Right hindlimb (tissue), 1 donor: ENCODE measurements around the gene TMEM132D.

Experiments used
- DNase-seq: peaks from one replicate; pipeline ENCODE4 v3.0.0-alpha.2; 2018

TMEM132D gene

DNA sequence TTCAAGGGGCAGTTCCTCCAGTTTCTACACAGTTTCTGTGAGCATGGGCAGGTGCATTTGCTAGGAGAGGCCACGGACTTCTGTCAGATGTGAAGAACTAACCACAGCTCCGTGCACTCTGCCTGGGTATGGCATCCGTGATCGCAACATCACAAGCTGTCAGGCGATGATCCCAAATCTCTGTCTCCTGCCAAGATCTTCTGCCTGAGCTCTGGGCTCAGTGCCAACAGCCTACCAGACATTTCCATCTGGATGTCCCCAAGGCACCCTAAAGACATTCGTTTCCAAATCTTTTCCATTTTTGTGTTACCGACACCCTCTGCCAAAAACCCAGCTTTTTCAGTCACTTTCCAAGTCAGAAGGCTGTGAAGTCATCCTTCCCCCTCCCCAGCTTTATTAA, 758.4 kb downstream of the TMEM132D start:
- DNase-seq: peak; percentile 26

DNA sequence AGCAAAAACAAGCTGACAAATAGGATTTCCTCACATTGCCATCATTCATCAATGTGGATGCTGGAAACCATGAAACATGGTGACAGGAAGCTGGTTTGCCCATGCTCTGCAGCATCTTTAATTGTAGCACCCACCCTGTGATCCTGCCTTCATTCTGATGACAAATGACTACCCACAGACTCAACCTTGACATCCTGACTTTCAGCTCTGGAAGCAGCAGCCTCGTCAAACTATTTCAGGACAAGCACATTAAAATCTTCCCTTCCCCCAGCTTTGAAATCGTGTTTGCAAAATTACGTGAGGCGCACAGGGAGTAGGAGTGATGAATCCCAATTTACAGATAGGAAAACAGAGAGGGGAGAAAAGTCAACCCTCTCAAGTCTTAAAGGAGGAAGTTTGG, 765.0 kb downstream of the TMEM132D start:
- no peak for DNase-seq

DNA sequence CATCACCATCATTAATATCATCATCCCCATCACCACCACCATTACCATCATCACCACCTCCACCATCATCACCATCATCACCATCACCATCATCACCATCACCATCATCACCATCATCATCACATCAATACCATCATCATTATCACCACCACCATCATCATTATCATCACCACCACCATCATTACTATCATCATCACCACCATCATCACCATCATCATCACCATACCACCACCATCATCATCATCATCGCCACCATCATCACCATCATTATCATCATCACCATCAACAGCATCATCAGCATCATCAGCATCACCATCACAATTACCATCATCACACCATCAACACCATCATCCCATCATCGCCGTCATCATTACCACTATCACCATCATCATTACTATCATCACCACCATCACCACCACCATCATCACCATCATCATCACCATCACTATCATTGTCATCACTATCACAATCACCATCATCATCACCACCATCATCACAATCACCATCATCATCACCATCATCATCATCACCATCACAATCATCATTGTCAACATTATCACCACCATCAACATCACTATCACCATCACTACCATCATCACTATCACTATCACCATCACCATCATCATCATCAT, 767.0 kb downstream of the TMEM132D start:
- DNase-seq: no peak

DNA sequence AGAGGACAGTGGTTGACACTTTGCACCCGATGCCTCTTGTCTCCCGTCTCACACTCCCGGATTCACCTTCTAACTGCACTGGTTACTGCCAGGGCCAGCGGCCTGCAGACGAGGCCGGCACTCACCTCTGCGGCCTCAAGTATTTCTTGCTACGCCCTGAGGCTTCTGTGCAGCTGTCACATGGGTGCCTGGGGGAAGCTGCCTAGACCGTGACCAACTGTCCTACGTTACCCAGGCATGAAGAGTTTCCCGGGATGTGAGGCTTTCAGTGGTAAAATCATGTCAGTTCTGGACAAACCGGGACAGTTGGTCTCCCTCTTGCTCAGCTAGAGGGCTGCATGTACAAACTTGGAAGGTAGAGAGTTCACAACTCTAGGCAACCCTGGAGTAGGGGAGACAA, 776.1 kb downstream of the TMEM132D start:
- DNase-seq: no peak

DNA sequence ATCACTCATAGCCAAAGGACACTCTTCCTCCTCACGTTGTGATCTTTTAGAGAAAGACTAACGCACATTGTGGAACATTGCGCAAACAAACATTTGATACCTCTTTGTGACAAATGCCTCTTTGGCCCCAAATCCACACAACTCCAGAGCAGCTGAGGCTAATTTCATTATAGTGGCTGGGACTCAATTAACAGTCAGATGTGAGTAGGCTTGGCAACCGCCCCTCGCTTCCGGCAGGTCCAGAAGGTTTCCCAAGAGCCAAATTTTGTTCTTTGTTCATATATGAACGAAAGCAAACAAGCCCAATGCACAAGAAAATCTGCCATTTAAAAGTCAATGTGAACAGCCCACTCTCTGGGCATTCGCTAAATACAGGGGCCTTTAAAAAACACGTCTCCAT, 776.6 kb downstream of the TMEM132D start:
- no peak for DNase-seq

DNA sequence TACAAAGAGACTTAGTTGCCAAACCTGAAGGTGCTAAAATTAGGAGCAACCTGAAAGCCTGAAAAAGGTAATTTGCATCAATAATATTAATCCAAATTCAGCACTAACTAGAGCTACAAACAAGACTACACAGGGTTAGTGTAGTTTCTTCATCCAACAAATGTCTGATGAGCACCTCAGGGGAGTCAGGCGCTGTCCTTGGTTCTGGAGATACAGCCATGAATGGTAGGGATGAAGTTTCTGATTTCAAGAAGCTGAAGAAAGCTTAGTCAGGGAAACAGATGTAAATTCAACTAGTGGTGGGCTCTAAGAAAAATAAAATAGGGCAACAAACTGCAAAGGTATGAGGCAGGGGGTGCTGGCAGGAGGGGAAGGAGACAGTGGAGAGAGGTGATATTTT, 784.3 kb downstream of the TMEM132D start:
- DNase-seq: peak; percentile 28

DNA sequence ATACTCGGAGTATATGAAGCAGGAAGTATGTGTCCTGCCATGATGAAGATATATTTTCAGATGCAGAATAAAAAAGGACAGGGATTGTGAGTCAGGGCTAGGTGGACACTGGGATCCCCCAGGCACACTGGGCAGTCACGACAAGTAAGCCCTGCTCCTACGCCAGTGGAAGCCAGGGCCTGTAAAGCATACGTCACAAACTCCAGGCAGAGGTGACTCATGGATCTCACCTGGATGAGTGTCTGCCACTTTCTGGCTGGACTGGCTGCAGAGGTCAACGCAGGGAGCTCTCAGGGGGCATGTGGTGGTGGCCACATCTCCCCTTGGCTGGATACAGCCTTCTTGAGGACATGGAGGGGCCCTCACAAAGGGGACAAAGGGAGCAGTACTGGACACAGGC, 788.3 kb downstream of the TMEM132D start:
- DNase-seq: no peak

DNA sequence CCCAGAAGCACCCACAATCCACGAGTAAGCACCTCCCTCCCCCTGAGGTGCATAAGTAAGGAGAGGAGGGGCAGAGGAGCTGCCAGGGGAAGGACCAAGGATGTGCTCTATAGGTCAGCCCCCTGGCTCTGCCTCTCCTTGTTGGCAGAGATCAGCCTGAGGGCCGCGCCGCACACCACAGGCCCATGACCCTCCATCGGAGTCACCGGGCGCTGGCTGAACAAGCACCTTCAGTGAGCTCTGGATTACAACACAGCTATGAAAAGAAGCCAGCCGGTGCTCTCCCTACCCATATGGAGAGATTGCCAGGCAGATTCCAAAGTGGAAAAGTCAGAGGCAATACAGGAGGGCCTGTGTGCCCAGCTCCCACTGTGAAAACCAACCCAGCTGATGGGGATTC, 793.2 kb downstream of the TMEM132D start:
- DNase-seq: no peak

DNA sequence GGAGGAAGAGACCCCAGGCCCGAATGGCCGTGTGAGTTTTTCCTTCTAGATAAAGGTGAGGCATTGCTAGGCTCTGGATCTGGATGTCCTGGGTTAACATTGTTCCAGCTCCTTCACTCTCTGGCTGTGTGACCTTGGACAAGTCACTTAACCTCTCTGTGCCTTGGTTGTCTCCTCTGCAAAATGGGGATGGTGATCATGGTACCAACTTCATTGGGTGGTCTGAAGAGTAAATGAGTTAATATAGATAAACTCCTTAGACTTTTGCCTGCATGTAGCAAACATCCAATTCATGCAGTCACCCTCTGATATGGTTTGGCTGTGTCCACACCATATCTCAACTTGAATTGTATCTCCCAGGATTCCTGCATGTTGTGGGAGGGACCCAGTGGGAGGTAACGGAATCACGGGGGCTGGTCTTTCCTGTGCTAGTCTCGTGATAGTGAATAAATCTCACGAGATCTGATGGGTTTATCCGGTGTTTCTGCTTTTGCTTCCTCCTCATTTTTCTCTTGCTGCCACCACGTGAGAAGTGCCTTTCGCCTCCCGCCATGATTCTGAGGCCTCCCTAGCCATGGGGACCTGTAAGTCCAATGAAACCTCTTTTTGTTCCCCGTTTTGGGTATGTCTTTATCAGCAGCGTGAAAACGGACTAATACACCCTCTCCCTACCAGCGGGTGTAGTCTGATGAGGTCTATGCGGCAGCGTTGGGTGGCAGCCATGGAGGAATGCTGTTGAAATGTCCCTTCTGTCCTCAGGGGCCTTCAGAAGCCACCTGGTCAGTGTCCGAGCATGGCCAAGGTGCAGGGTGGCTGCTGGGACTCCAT, 794.4 kb downstream of the TMEM132D start:
- no peak for DNase-seq

DNA sequence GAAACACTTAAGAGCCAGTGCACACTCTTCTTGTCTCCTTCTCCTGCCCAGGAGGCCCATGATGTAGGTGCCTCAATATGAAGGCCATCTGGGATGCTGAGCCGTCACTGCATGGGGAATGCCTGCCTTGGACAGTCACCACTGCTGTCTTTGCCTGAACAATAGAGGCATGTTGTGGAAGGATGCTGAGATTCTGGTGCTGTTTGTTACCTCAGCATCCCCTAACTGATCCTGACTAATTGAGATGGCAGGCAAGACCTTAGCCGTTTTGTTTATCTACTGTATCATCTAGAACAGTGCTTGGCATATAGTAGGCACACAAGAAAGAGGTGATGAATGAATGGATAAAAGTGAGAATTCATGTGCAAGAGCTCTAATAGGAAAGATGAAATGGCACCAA, 797.1 kb downstream of the TMEM132D start:
- no peak for DNase-seq

DNA sequence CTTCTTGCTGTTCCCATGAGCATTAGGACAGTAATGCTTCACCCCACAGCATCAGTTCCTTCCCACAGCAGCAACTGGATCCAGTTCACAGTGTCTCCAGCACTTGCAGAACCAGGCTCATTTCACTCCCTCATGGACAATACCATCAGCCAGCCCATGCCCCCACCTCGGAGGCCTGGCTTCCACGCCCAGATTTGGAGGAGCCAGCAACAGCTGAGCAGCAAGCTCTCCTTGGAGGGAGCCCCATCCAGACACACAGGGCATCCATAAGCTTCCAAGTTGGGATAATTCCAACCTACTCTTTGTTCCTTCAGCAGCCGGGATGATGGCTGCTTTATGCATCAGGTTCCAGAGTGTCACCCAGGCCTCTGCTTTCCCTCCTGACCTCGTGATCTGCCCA, 800.6 kb downstream of the TMEM132D start:
- peak; percentile 37 for DNase-seq

DNA sequence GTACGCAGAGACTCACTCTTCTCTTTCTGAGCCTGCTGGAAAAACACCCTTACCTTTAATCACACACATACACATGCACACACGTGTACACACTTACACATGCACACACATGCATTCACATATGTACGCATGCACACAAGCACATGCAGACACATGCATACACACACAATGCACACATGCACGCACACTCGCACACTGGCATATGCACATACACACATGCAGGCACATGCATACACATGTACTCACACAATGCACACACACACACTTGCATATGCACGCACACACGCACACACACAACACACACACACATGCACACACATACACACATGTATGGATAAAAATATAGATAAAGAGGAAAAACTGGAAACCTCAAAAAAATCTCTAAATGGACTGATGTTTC, 801.6 kb downstream of the TMEM132D start:
- no peak for DNase-seq

DNA sequence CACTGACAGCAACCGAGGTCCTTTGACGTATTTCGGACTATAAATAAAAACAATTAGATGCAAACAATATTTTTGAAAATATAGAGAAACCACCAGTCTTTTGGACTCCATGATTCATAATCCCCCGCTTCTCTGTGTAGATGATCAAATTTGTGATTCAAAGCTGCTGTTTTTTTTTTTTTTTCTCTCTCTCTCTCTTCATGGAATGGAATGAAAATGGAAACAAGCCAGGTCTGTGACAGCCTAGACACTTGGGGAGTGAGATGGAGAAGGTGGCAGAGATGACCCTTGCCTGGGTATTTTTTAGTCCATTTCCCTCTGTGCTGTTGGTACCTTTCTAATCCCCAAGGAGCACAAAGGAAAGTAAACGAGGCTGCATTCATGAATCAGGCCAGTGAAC, 802.0 kb downstream of the TMEM132D start:
- no peak for DNase-seq

DNA sequence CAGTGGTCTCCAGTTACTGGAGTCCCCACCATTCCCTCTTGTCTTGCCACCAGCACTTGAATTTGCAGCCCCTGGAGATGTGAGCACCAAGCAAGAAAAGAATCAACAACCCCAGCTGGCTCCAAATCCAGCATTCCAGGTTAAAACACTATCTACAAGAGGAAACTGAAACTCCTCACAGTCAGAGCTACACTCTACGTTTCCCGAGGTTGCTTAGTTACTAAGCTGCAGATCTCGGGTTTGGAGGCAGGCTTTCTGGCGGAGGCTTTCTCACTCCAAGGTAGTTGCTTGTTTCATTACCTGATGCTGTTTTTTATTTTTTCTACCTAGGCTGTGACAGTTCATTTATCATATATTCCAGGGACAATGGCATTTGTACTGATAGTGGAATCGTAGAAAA, 802.4 kb downstream of the TMEM132D start:
- no peak for DNase-seq

DNA sequence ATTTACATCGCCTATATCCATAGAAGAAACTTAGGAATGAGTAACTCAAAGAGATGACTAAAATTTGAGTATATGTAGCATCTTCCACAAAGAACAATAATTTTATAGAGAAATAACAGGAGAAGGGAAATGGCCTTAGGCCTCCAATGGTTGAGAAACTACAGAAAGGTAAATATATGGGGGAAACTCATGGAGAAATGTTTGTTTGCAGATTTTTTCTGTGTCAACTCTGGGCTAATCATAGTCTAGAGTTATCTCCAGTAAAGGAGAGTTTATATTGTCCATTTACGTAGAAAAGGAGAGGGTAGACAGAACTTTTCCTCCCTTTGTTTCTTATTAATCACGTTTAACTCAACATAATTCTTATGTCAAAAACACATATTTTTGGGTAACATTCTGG, 806.4 kb downstream of the TMEM132D start:
- DNase-seq: no peak

DNA sequence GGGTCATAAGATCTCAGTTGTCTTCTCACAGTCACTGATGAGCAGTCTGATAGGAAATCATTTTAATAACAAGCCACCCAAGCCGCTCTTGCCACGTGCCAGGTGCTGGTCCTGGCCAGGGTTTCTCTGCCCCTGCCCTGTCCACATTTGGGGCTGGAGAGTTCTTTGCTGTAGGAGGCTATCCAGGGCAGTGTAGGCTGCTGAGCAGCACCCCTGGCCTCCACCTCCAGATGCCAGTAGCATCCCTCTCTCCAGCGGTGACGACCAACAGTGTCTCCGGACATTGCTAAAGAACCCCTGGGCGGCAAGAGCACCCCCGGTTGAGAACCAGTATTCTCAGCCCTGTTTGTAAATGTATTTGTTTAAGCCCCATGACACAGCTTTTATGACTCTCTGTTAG, 806.9 kb downstream of the TMEM132D start:
- no peak for DNase-seq

DNA sequence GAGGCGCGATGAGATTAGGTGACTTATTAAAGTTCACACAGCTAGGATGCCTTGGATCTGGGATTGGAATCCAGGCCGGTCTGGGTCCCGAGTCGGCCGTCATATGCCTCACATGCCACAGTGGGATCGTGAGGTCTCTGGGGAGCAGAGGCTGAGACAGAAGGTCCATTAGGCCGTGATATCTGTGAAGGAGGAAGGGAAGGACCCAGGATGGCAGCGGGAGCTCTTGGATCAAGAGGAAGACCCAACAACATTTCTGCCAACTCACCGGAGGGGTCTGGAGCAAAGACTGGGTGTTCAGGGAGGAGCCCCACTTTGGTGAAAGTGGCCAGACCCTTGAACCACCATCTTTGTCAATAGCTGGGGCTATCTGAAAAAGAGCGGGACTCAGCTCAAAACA, 807.6 kb downstream of the TMEM132D start:
- DNase-seq: no peak

DNA sequence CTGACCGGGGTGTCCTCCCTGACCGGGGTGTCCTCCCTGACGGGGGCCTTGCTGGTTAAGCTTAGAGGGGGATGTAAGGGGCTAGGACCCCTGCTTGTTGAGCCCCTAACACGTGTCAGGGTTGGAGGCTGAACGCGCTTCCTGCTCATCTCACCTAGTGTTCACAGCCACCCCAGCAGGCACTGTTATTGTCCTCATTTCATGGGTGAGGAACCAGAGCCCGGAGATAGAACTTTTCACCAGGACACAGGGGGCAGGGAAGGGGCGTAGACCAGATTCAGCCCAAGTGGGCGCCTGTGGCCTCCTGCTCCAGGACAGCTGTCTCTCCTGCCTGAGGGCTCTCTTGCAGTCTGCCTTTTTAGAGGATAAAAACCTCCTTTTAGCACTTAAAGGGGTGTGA, 814.2 kb downstream of the TMEM132D start:
- no peak for DNase-seq

DNA sequence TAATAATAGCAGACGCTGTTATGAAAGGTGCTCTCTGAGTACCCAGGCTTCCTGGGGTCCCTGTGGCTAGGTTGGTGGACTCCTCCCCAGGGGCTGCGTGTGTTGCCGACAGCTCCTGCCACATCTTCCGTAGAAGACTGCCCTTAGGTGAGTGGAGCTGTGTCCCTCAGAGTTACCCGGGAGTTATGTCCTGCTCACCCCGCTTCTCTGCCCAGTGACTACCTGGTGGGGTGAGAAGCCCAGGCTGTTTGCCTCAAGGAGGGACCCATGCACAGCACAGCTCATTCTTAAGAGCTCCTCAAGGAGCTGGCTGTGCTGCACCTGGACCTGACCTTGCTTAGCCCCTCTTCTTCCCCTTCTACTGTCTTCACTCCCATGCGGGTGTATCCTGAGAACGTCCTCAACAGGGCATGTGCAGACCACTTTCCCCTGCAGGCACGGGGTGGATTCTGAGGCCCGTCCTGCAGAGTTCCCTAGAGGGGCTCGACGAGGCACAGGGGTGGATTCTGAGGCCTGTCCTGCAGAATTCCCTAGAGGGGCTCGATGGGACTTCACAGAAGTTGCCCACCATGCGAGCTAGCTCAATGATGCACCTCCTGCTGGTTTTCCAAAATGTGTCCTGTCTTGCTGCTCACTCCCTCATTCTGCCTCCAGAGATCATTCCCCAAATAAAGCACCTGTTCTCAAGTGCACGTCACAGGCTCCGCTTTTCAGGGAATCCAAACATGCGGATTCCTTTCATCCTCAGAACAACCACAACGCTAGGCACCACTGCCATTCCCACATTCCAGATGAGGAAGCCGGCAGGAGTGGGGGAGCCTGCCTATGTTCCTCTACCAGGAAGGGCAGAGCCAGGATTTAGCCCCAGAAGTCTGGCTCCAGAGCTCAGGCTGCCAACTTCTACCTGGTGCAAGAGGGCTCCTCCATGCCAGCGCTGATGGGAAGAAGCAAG, 818.7 kb downstream of the TMEM132D start:
- DNase-seq: no peak

DNA sequence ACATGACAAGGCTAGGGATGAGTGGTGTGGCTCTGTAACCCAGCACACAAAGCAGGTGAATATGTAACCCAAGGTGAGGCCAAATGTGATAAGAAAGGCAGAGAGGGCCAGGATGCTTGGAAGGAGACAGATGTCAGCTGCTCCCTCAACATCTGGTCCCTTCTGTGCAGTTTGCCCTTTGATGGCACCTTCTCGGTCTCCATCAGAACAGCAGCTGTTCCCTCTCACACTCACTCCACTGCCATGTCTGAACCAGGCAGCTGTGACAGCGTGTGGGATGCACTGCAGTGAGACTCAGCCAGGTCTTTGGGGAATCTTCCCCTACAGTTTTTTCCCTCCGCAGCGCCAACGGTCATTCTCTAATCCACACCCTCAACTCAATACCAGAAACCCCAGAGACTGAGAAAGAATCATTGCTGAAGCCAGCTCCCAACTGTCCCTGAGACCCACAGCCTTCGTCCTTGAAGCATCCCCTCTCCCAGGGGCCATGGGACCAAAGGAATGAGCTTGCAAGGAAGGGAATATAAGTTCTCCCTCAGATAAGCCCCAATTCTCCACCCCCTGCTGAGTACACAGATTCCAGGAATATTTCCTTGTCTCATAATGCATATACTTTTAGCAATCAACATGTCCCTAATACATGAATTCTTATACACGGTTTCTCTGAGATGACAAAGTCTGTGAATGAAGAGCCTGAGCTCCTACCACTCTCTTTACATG, 820.5 kb downstream of the TMEM132D start:
- DNase-seq: no peak

DNA sequence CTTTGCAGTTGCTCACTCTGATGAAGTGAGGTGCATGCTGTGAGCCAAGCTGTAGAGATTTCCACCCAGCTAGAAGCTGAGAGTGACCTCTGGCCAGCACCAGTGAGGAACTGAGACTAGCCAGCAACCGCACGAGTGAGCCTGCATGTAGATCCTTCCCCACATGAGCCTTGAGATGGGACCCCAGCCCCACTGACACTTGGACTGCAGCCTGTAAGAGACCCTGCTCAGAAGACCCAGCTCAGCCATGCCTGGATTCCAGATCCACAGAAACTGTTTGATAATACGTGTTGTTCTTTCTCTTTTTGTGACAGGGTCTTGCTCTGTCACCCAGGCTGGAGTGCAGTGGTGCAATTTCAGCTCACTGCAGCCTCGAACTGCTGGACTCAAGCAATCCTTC, 821.4 kb downstream of the TMEM132D start:
- DNase-seq: no peak

DNA sequence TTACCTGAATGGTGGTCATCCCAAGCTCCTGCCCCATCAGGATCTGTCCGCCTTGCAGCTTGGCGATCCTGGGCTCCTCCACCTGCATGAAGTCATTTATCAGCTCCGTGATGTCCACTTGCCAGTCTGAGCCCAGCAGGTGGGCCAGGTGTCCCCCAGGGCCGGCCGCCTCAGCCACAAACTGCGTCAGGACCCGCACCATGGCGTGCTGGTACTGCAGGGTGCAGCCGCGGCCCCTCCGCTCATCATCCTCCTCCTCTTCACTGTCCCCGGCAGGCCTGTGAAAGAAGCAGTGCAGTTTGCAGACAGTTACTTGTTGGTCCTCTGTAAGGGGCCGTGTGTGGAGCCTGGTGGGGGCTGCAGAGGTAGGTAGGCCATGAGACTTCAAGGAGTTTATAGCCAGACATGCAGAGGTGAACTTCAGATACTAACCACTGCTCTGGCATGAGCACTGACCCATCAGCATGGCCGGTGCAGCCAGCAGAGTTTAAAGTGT, 822.0 kb downstream of the TMEM132D start:
- DNase-seq: no peak

DNA sequence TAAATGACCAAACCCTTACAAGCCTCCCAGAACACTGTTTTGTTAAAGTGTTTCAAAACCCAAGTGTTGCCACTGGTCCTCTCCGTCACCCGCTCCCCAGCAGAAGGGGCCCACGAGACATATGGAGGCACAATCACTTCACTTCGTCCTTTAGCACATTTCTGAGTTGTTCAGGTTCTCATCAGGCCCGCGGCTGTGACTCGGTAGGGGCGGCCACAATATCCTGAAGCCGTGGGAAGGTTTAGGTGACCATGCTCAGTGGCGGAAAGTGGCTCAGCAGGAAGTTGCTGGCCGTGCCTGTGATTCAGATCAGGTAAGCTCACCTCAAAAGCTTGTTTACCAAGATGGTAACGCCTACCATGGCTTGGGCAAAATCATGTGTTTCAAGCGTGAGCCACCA, 823.0 kb downstream of the TMEM132D start:
- no peak for DNase-seq
